K562 (cell line): ENCODE data around the gene SLC2A10. TPM values are rescaled to one million over a fixed set of nuclear protein-coding genes. Genes with fewer than 3 reads are reported as not detected.

ENCODE experiments used
- ATAC-seq: fragments of 200-7000 bp; cut with Tn5 transposase; 3 replicates; pipeline ENCODE4 v1.9.1; 2020; ENCODE audit warnings: moderate library complexity
- BruUV-seq: library from RNA; stranded (reverse); fragments of 400-500 nt; replicated peaks from 2 replicates; lab custom pipeline; 2021; lab: Mats Ljungman, UMichigan
- CTCF ChIA-PET: fragments of 300-600 bp; formaldehyde crosslinking; extraction: SDS; loops from one replicate; lab custom pipeline; 2021; ENCODE audit warnings: low intra/inter-chr PET ratio; lab: Yijun Ruan, JAX
- POLR2A ChIA-PET: fragments of 300-600, 350-650 bp; sonication (Branson Sonifier 250); formaldehyde crosslinking; extraction: SDS; loops from one replicate; lab custom pipeline; 2021; ENCODE audit warnings: antibody characterized with exemption, inconsistent platforms; lab: Yijun Ruan, JAX
- DNase-seq, 4 experiments: peaks; one replicate each; pipeline versions ENCODE4 v3.0.0 to v3.0.0-alpha.2; 2011 to 2018; ENCODE audit warnings: low spot score in 3 of 4, mixed read lengths in 3 of 4; ENCODE audit errors: extremely low read depth in 1 of 4
- FAIRE-seq: peaks from 2 replicates; lab custom pipeline; 2011; peaks lifted over from hg19 to GRCh38; lab: Jason Lieb, UNC
- H2AFZ ChIP-seq: 2 replicates; pipeline ENCODE4 v1.6.0; 2011; ENCODE audit warnings: low read depth, low read length, control low read depth, inconsistent platforms
- H3K27ac ChIP-seq: fragments of 200-600 bp; 3 replicates; pipeline ENCODE4 v1.8.0; 2011; ENCODE audit warnings: low read depth, mild to moderate bottlenecking, control low read depth, inconsistent platforms, low read length, moderate library complexity, mixed read lengths; ENCODE audit errors: extremely low read depth
- H3K27me3 ChIP-seq, 2 experiments: fragments of 300-600 bp in 1 of 2; 2 replicates in 1 of 2; 3 replicates in 1 of 2; pipeline versions ENCODE4 v1.6.0 to v1.8.0; 2011; ENCODE audit warnings: inconsistent platforms in 2 of 2, low read length in 2 of 2, mild to moderate bottlenecking in 1 of 2, mixed read lengths in 1 of 2, moderate library complexity in 1 of 2; ENCODE audit not compliant: control insufficient read depth in 2 of 2, insufficient read depth in 2 of 2
- H3K36me3 ChIP-seq: fragments of 300-600 bp; 3 replicates; pipeline ENCODE4 v1.8.0; 2011; ENCODE audit warnings: mild to moderate bottlenecking, low read length, inconsistent platforms; ENCODE audit not compliant: control insufficient read depth, insufficient read depth
- H3K4me1 ChIP-seq, 2 experiments: fragments of 200-600 bp in 1 of 2; replicated peaks in 1 of 2; 2 replicates in 1 of 2; 3 replicates in 1 of 2; pipeline versions ENCODE4 v1.5.1 to v1.8.0; 2011; ENCODE audit warnings: inconsistent platforms in 2 of 2, low read length in 2 of 2, mild to moderate bottlenecking in 1 of 2, mixed read lengths in 1 of 2, moderate library complexity in 1 of 2; ENCODE audit not compliant: control insufficient read depth in 2 of 2, insufficient read depth in 2 of 2
- H3K4me2 ChIP-seq: 2 replicates; pipeline ENCODE4 v1.6.1; 2011; ENCODE audit warnings: low read length, control low read depth, inconsistent platforms, mixed read lengths; ENCODE audit not compliant: insufficient read depth
- H3K4me3 ChIP-seq: fragments of 200-600 bp; sonication (generic), shearing (Covaris generic); 2 replicates; pipeline ENCODE4 v1.5.1; 2016; ENCODE audit warnings: control low read depth, inconsistent platforms
- H3K79me2 ChIP-seq: fragments of 200-600 bp; 3 replicates; pipeline ENCODE4 v1.8.0; 2011; ENCODE audit warnings: low read length, inconsistent platforms; ENCODE audit not compliant: control insufficient read depth, insufficient read depth
- H3K9ac ChIP-seq, 2 experiments: 2 replicates each; pipeline versions ENCODE4 v1.6.0 to v1.6.1; 2011; ENCODE audit warnings: low read depth in 2 of 2, low read length in 2 of 2, control low read depth in 1 of 2, inconsistent platforms in 1 of 2, mild to moderate bottlenecking in 1 of 2, mixed read lengths in 1 of 2; ENCODE audit not compliant: insufficient read depth in 1 of 2
- H3K9me1 ChIP-seq: one replicate; pipeline ENCODE4 v1.6.0; 2011; ENCODE audit warnings: inconsistent platforms, mild to moderate bottlenecking, low read length, moderate library complexity; ENCODE audit not compliant: control insufficient read depth, insufficient read depth
- H3K9me3 ChIP-seq: replicated peaks from 2 replicates; pipeline ENCODE4 v1.5.1; 2011; ENCODE audit warnings: low read depth, low read length, inconsistent platforms; ENCODE audit not compliant: control insufficient read depth, insufficient read depth
- H4K20me1 ChIP-seq: replicated peaks from 2 replicates; pipeline ENCODE4 v1.6.1; 2011; ENCODE audit warnings: low read length, inconsistent platforms, mixed read lengths; ENCODE audit not compliant: control insufficient read depth, insufficient read depth
- CBX8 ChIP-seq: fragments of 200-600 bp; sonication (generic); IDR thresholded peaks from 2 replicates; pipeline ENCODE4 v1.6.1; 2012; ENCODE audit warnings: borderline replicate concordance, mixed run types, low read depth, mild to moderate bottlenecking, moderate library complexity, mixed read lengths, low read length, control low read depth, inconsistent platforms; ENCODE audit not compliant: poor library complexity, severe bottlenecking; ENCODE audit errors: extremely low read depth
- CGGBP1 ChIP-seq: fragments of 250-450 bp; sonication (Bioruptor Pico); IDR thresholded peaks from 2 replicates; pipeline ENCODE4 v1.9.0; 2021; ENCODE audit warnings: mild to moderate bottlenecking
- DEAF1 ChIP-seq: fragments of 450-650 bp; formaldehyde crosslinking; IDR thresholded peaks from 2 replicates; pipeline ENCODE4 v1.4.0; 2020; ENCODE audit warnings: mild to moderate bottlenecking, moderate library complexity
- FOSL1 ChIP-seq: fragments of 200-800 bp; sonication (Bioruptor generic); conservative IDR thresholded peaks from 2 replicates; pipeline ENCODE4 v1.6.1; 2016; ENCODE audit warnings: missing genetic modification characterization, missing compliant biosample characterization
- FUS ChIP-seq: fragments of 200-400 bp; formaldehyde crosslinking; optimal IDR thresholded peaks from 2 replicates; pipeline ENCODE3; 2017; ENCODE audit warnings: low read depth, low read length
- GABPA ChIP-seq: fragments of 200-800 bp; sonication (Bioruptor generic); conservative IDR thresholded peaks from 2 replicates; pipeline ENCODE4 v1.6.1; 2016; ENCODE audit warnings: low read depth, missing genetic modification characterization, missing compliant biosample characterization
- IRF9 ChIP-seq: fragments of 450-650 bp; IDR thresholded peaks from 2 replicates; pipeline ENCODE4 v1.6.1; 2016; ENCODE audit warnings: missing biosample characterization, missing genetic modification characterization
- MCM3 ChIP-seq: fragments of 450-650 bp; IDR thresholded peaks from 2 replicates; pipeline ENCODE4 v1.6.1; 2016
- NFE2 ChIP-seq: IDR thresholded peaks from 2 replicates; pipeline ENCODE4 v1.6.1; 2014; ENCODE audit warnings: antibody characterized with exemption, low read depth
- POLR2A ChIP-seq: fragments of 450-650 bp; conservative IDR thresholded peaks from 2 replicates; pipeline ENCODE4 v1.6.1; 2016
- RHOXF2B ChIP-seq: fragments of 250-450 bp; sonication (Bioruptor Pico); conservative IDR thresholded peaks from 2 replicates; pipeline ENCODE4 v1.5.1; 2021
- RNF2 ChIP-seq: sonication (generic); IDR thresholded peaks from 2 replicates; pipeline ENCODE4 v1.6.1; 2016
- SIN3B ChIP-seq: fragments of 450-650 bp; IDR thresholded peaks from 2 replicates; pipeline ENCODE4 v1.6.1; 2017; ENCODE audit warnings: low read depth, mild to moderate bottlenecking, moderate library complexity
- SUPT5H ChIP-seq: fragments of 450-650 bp; IDR thresholded peaks from 2 replicates; pipeline ENCODE4 v1.6.1; 2016
- TAF1 ChIP-seq: IDR thresholded peaks from 2 replicates; pipeline ENCODE4 v1.6.1; 2011; ENCODE audit warnings: mild to moderate bottlenecking, low read length, moderate library complexity; ENCODE audit not compliant: insufficient read depth, control insufficient read depth, severe bottlenecking; ENCODE audit errors: extremely low read depth
- XRCC5 ChIP-seq: fragments of 200-400 bp; formaldehyde crosslinking; IDR thresholded peaks from 2 replicates; pipeline ENCODE4 v1.6.1; 2017; ENCODE audit warnings: low read depth, mild to moderate bottlenecking, low read length
- ZNF584 ChIP-seq: fragments of 200-800 bp; sonication (Bioruptor generic); IDR thresholded peaks from 2 replicates; pipeline ENCODE4 v1.6.1; 2016; ENCODE audit warnings: low read depth, mild to moderate bottlenecking, missing genetic modification characterization, missing compliant biosample characterization
- WGBS: fragments of 100-300 bp; shearing (Covaris generic); methylation state at CpG from one replicate; pipeline ENCODE4 v1.1.6; 2016; ENCODE audit warnings: low coverage, mixed read lengths; ENCODE audit not compliant: insufficient coverage; ENCODE audit errors: missing lambda C conversion rate; 5-methylcytosine and 5-hydroxymethylcytosine counted together
- in situ Hi-C: fragments of 300-500 bp; cut with MboI; formaldehyde crosslinking; loops from 4 replicates; pipeline ENCODE4 v1.15.0; 2018; ENCODE audit warnings: inconsistent platforms, mixed read lengths
- intact Hi-C: fragments of 100-400 bp; cut with micrococcal nuclease; formaldehyde crosslinking; loops from 2 replicates; pipeline ENCODE4 v1.14.2; 2022
- polyA plus RNA-seq, 8 experiments: library from polyadenylated mRNA; depleted of rRNA in 4 of 8; stranded (reverse) in 5 of 8; unstranded in 3 of 8; fragments of >200 nt; fragmentation: Nextera tagmentation in 2 of 8; fragmentation: Illumina TruSeq in 1 of 8; extraction: Ambion mirVana in 2 of 8; extraction: Trizol in 1 of 8; gene quantifications; 2 replicates each; pipeline versions ENCODE4 v1.2.1 to v1.2.3, GENCODE V29; 2011 to 2014; ENCODE audit warnings: inconsistent platforms in 1 of 8, missing spikeins in 1 of 8
- total RNA-seq, 7 experiments: library from RNA; depleted of rRNA in 6 of 7; stranded (reverse); fragments of >200 nt in 6 of 7; fragmentation: Illumina TruSeq in 2 of 7; extraction: Trizol in 2 of 7; gene quantifications; 2 replicates each; pipeline versions ENCODE4 v1.2.1 to v1.2.3, GENCODE V29; 2011 to 2021; ENCODE audit warnings: low replicate concordance in 1 of 7
- TF ChIP-seq, protein P1 (sequence below): sonication (generic); formaldehyde crosslinking; IDR thresholded peaks from 2 replicates; pipeline ENCODE4 v1.8.1; 2023; ENCODE audit warnings: mild to moderate bottlenecking, missing genetic modification reagents, moderate library complexity

Gene SLC2A10
- total and polyA plus RNA-seq, 9 of the 15 experiments (the other 6 are each of a cell fraction or from before 2014, with no cell fraction given): 0.01 to 1.8 (median 0.10) TPM

GRCh38 chr20:46689754-46690085 is 19.7 kb upstream of the SLC2A10 start:
- in situ Hi-C loops: no loop called here
- TF ChIP-seq IRF9 (tag): no peak
- no peak for TF ChIP-seq RNF2
- peak; percentile 78; the same call in 1 of the 2 replicates for TF ChIP-seq CGGBP1 (CRISPR knock-in tag)
- peak; percentile 10; the same call in 1 of the 2 replicates for TF ChIP-seq DEAF1 (CRISPR knock-in tag)
- no peak for TF ChIP-seq SIN3B
- no peak for TF ChIP-seq XRCC5
- no peak for TF ChIP-seq CBX8
- TF ChIP-seq GABPA (tag): peak; percentile 82
- TF ChIP-seq MCM3: no peak
- TF ChIP-seq NFE2: no peak
- TF ChIP-seq POLR2A: peak; percentile 83
- peak; percentile 74 for TF ChIP-seq SUPT5H
- TF ChIP-seq FUS: no peak
- TF ChIP-seq RHOXF2B (CRISPR knock-in tag): no peak
- TF ChIP-seq, protein P1, sequence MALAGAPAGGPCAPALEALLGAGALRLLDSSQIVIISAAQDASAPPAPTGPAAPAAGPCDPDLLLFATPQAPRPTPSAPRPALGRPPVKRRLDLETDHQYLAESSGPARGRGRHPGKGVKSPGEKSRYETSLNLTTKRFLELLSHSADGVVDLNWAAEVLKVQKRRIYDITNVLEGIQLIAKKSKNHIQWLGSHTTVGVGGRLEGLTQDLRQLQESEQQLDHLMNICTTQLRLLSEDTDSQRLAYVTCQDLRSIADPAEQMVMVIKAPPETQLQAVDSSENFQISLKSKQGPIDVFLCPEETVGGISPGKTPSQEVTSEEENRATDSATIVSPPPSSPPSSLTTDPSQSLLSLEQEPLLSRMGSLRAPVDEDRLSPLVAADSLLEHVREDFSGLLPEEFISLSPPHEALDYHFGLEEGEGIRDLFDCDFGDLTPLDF: no peak
- TF ChIP-seq ZNF584 (CRISPR knock-in tag): no peak
- peak; percentile 28 for TF ChIP-seq TAF1
- 0 out of 2 replicates have a peak, but pooled peaks have one; percentile 4 for TF ChIP-seq FOSL1 (tag)

More at GRCh38 chr20:46689754-46690085, 19.7 kb upstream of the SLC2A10 start:
- no peaks in the 10 kb centered on the region for H3K9me1 ChIP-seq
- no peaks in the 10 kb centered on the region for H3K9me3 ChIP-seq
- DNase-seq (no peak), ATAC-seq (no peak), FAIRE-seq (no peak)
- peak overlapping the region; percentile 40 for H3K4me3 ChIP-seq
- H3K27me3 ChIP-seq: no peaks in the 10 kb centered on the region
- peak overlapping the region; percentile 91 for H3K27ac ChIP-seq
- peak overlapping the region; percentile 87 for H3K4me2 ChIP-seq
- peaks cover 43% of the 10 kb centered on the region for H3K79me2 ChIP-seq
- peaks cover 5 to 33% of the 10 kb centered on the region in 2 experiments; a peak in 4 of 5 replicates for H3K4me1 ChIP-seq
- 0 out of 2 replicates have a peak, but pooled peaks cover 3% of the 10 kb centered on the region for H4K20me1 ChIP-seq
- POLR2A ChIA-PET: interaction anchor here (0.6 to 1.5 kb wide), 8 partner anchors 18 to 1343 kb away, joined by 3 to 7 read pairs (median 3); no protein-coding TSS in a partner anchor
- peak overlapping the region in 1 of 2 experiments; percentile 87; a peak in 2 of 4 replicates for H3K9ac ChIP-seq
- peak overlapping the region; percentile 75 for H2AFZ ChIP-seq
- 0% methylated on average over 12 of the region's 12 CpGs for WGBS
- BruUV-seq: no TSS peak
- intact Hi-C loops: no loop called here
- peaks cover 21% of the 10 kb centered on the region for H3K36me3 ChIP-seq
- CTCF ChIA-PET: no interaction called here
